Tibial artery (tissue), 4 donors: Measurements from ENCODE around the gene LYZL1.
"Not testable (repeated sequence)": the region's sequence is repeated elsewhere in the genome, so short reads cannot be mapped to it uniquely, and the experiment has no call there.

Source experiments
- DNase-seq, 2 donors: peaks; one replicate each; pipeline ENCODE4 v3.0.0-alpha.2; 2019
- H3K27ac ChIP-seq, 2 donors: fragments of 200-600 bp; sonication (generic) in 1 of 2; 1 replicate in 1 of 2; 2 replicates in 1 of 2; pipeline ENCODE4 v1.5.1; 2018 to 2019; ENCODE audit warnings: mild to moderate bottlenecking in 1 of 2
- H3K27me3 ChIP-seq, 2 donors: fragments of 200-600 bp; sonication (generic) in 1 of 2; one replicate each; pipeline versions ENCODE4 v1.5.1 to v1.6.0; 2016 to 2019
- H3K36me3 ChIP-seq, 3 donors: fragments of 200-600 bp; sonication (generic) in 2 of 3; one replicate each; pipeline ENCODE4 v1.5.1; 2016 to 2019; ENCODE audit warnings: mild to moderate bottlenecking in 2 of 3
- H3K4me1 ChIP-seq, 4 donors: fragments of 200-600 bp; sonication (generic) in 2 of 4; 1 replicate in 3 of 4; 2 replicates in 1 of 4; pipeline ENCODE4 v1.5.1; 2016 to 2019
- H3K4me3 ChIP-seq, 2 donors: fragments of 200-600 bp; sonication (generic) in 1 of 2; 1 replicate in 1 of 2; 2 replicates in 1 of 2; pipeline ENCODE4 v1.5.1; 2018 to 2019; ENCODE audit warnings: mild to moderate bottlenecking in 2 of 2
- H3K9me3 ChIP-seq, 3 donors: fragments of 200-600 bp; sonication (generic) in 1 of 3; one replicate each; pipeline ENCODE4 v1.5.1; 2016 to 2019
- CTCF ChIP-seq, 2 experiments: fragments of 200-600 bp in 1 of 2; fragments of 450-650 bp in 1 of 2; IDR thresholded peaks; one replicate each; pipeline ENCODE4 v1.5.1; 2017 to 2019; ENCODE audit warnings: antibody characterized with exemption in 2 of 2, mild to moderate bottlenecking in 1 of 2, moderate library complexity in 1 of 2
- intact Hi-C: fragments of 100-400 bp; cut with DNase I; formaldehyde crosslinking; loops from one replicate; pipeline ENCODE4 v1.15.0; 2023; ENCODE audit warnings: low total_unique reads

LYZL1 gene

GRCh38 chr10:29285624-29286051 lies 3.2 kb upstream of the LYZL1 start:
- intact Hi-C loops: no loop called here
- Histone ChIP-seq H3K27me3 (no peaks in the 10 kb centered on the region), H3K4me3 (no peak overlapping the region), H3K36me3 (no peaks in the 10 kb centered on the region), H3K4me1 (no peaks in the 10 kb centered on the region), H3K9me3 (no peaks in the 10 kb centered on the region), H3K27ac (no peak overlapping the region)
- no peak for TF ChIP-seq CTCF (IDR thresholded peaks at IDR 0.05)
- DNase-seq: no peak

- Histone ChIP-seq H3K27ac (no peak overlapping the region), H3K36me3 (no peaks in the 10 kb centered on the region), H3K4me3 (no peak overlapping the region), H3K9me3 (no peaks in the 10 kb centered on the region), H3K27me3 (no peaks in the 10 kb centered on the region), H3K4me1 (no peaks in the 10 kb centered on the region)
- intact Hi-C loops: no loop called here
- DNase-seq: no peak
- TF ChIP-seq CTCF (IDR thresholded peaks at IDR 0.05): no peak
Observed at GRCh38 chr10:29287635-29288034, 1.2 kb upstream of the LYZL1 start.

- H3K27me3 ChIP-seq, H3K9me3 ChIP-seq, H3K4me1 ChIP-seq, intact Hi-C loops, H3K36me3 ChIP-seq, DNase-seq, H3K27ac ChIP-seq, H3K4me3 ChIP-seq: not testable (repeated sequence)
Observed at GRCh38 chr10:29291561-29291960, 2.7 kb downstream of the LYZL1 start.

GRCh38 chr10:29292406-29292805 lies 3.5 kb downstream of the LYZL1 start:
- intact Hi-C loops, H3K27ac ChIP-seq, H3K4me3 ChIP-seq, H3K36me3 ChIP-seq, DNase-seq, H3K4me1 ChIP-seq, H3K27me3 ChIP-seq: not testable (repeated sequence)
- peaks cover 0 to 10% (median 10%) of the 10 kb centered on the region in 3 donors for H3K9me3 ChIP-seq

GRCh38 chr10:29295813-29296212 lies 6.9 kb downstream of the LYZL1 start:
- Histone ChIP-seq H3K27ac (no peak overlapping the region), H3K4me3 (no peak overlapping the region), H3K4me1 (no peaks in the 10 kb centered on the region), H3K9me3 (peaks cover 0 to 31% (median 25%) of the 10 kb centered on the region in 3 donors), H3K36me3 (no peaks in the 10 kb centered on the region), H3K27me3 (no peaks in the 10 kb centered on the region)
- no peak for TF ChIP-seq CTCF (IDR thresholded peaks at IDR 0.05)
- intact Hi-C loops: no loop called here
- no peak for DNase-seq

- intact Hi-C loops: no loop called here
Observed at GRCh38 chr10:29297678-29298077, 8.8 kb downstream of the LYZL1 start.

More at GRCh38 chr10:29297678-29298077, 8.8 kb downstream of the LYZL1 start:
- Histone ChIP-seq H3K9me3 (peaks cover 0 to 38% (median 29%) of the 10 kb centered on the region in 3 donors), H3K36me3 (no peaks in the 10 kb centered on the region), H3K27me3 (no peaks in the 10 kb centered on the region), H3K4me1 (no peaks in the 10 kb centered on the region), H3K4me3 (no peak overlapping the region), H3K27ac (no peak overlapping the region)
- no peak for TF ChIP-seq CTCF (IDR thresholded peaks at IDR 0.05)
- DNase-seq: no peak
